GM12891 (cell line): ENCODE results near the gene STX7.

Experiments
- POLR2A ChIP-seq: IDR thresholded peaks from 2 replicates; pipeline ENCODE4 v1.6.1; 2011; ENCODE audit warnings: low read depth, low read length, control low read depth
- POLR2AphosphoS5 ChIP-seq: IDR thresholded peaks from 2 replicates; pipeline ENCODE4 v1.6.1; 2011; ENCODE audit warnings: low read depth, low read length, control low read depth
- POU2F2 ChIP-seq: IDR thresholded peaks from 2 replicates; pipeline ENCODE4 v1.6.1; 2011; ENCODE audit warnings: low read depth, mild to moderate bottlenecking, control low read depth, low read length, moderate library complexity
- SPI1 ChIP-seq: IDR thresholded peaks from 2 replicates; pipeline ENCODE4 v1.6.1; 2011; ENCODE audit warnings: low read depth, low read length, control low read depth
- TAF1 ChIP-seq: IDR thresholded peaks from 2 replicates; pipeline ENCODE4 v1.6.1; 2011; ENCODE audit warnings: low read depth, low read length, control low read depth

- no peak for TF ChIP-seq POLR2AphosphoS5
- TF ChIP-seq TAF1 = no peak
- TF ChIP-seq POU2F2 = no peak
- no peak for TF ChIP-seq POLR2A
- no peak for TF ChIP-seq SPI1
Measured at GRCh38 chr6:132537977-132538376, 25.1 kb upstream of the STX7 start, which contains the start of gene TAAR9.
